Natural killer cell (primary cell): ENCODE results near the gene HBG2. TPM values are rescaled to one million over a fixed set of nuclear protein-coding genes. Genes with fewer than 3 reads are reported as not detected.

Experiments used
- ATAC-seq, 3 donors: fragments of 150-1000 bp in 2 of 3; fragments of 200-7000 bp in 1 of 3; cut with Tn5 transposase; 1 replicate in 1 of 3; 2 replicates in 2 of 3; pipeline ENCODE4 v1.10.0; 2021; ENCODE audit warnings: mild to moderate bottlenecking in 2 of 3, moderate library complexity in 2 of 3
- DNase-seq, 2 donors: peaks; one replicate each; pipeline versions ENCODE4 v3.0.0 to v3.0.0-alpha.2; 2013 to 2021; ENCODE audit warnings: mixed read lengths in 1 of 2
- H3K27ac ChIP-seq: one replicate; pipeline ENCODE4 v1.5.1; 2013; ENCODE audit warnings: mild to moderate bottlenecking, low read length
- H3K27me3 ChIP-seq: one replicate; pipeline ENCODE4 v1.6.1; 2013; ENCODE audit warnings: low read length; ENCODE audit not compliant: control insufficient read depth, insufficient read depth
- H3K36me3 ChIP-seq: one replicate; pipeline ENCODE4 v1.6.1; 2013; ENCODE audit warnings: low read length; ENCODE audit not compliant: control insufficient read depth, insufficient read depth
- H3K4me1 ChIP-seq: one replicate; pipeline ENCODE4 v1.6.1; 2013; ENCODE audit warnings: low read length; ENCODE audit not compliant: control insufficient read depth, insufficient read depth
- H3K4me3 ChIP-seq: one replicate; pipeline ENCODE4 v1.5.1; 2013; ENCODE audit warnings: low read length
- H3K9me3 ChIP-seq: one replicate; pipeline ENCODE4 v1.6.1; 2013; ENCODE audit warnings: low read length; ENCODE audit not compliant: control insufficient read depth, insufficient read depth
- H3K27ac Mint-ChIP-seq, 2 donors: one replicate each; pipeline ENCODE4 v1.8.0; 2022; ENCODE audit warnings: mild to moderate bottlenecking in 2 of 2, mixed read lengths in 2 of 2, moderate library complexity in 1 of 2
- H3K27me3 Mint-ChIP-seq, 2 donors: one replicate each; pipeline ENCODE4 v1.8.0; 2022; ENCODE audit warnings: low read depth in 2 of 2, mixed read lengths in 2 of 2
- H3K36me3 Mint-ChIP-seq: one replicate; pipeline ENCODE4 v1.8.0; 2022; ENCODE audit warnings: mixed read lengths
- H3K4me1 Mint-ChIP-seq, 2 donors: one replicate each; pipeline ENCODE4 v1.8.0; 2022; ENCODE audit warnings: mixed read lengths in 2 of 2
- H3K4me3 Mint-ChIP-seq: one replicate; pipeline ENCODE4 v1.8.0; 2022; ENCODE audit warnings: mild to moderate bottlenecking, moderate library complexity, mixed read lengths
- H3K9me3 Mint-ChIP-seq, 2 donors: one replicate each; pipeline ENCODE4 v1.8.0; 2022; ENCODE audit warnings: mixed read lengths in 2 of 2
- WGBS: methylation state at CpG from one replicate; pipeline ENCODE4 v1.1.7; 2013; ENCODE audit warnings: missing lambda C conversion rate; ENCODE audit not compliant: insufficient coverage; 5-methylcytosine and 5-hydroxymethylcytosine counted together
- intact Hi-C: fragments of 100-400 bp; cut with micrococcal nuclease; formaldehyde crosslinking; loops from one replicate; pipeline ENCODE4 v1.14.2; 2022
- total RNA-seq, 4 donors: library from RNA; stranded (reverse); fragments of 120-200 nt in 1 of 4; gene quantifications; one replicate each; pipeline versions ENCODE4 v1.2.3 to v1.2.4, GENCODE V29; 2013 to 2022
- TF ChIP-seq, protein P1 (sequence below): fragments of 200-600 bp; IDR thresholded peaks from one replicate; pipeline ENCODE4 v1.8.0; 2022; ENCODE audit warnings: antibody characterized with exemption

Gene HBG2
- total RNA-seq, 3 donors from 2014 or later (not counting 1 experiment from before 2014, with no cell fraction given), result not detected

DNA sequence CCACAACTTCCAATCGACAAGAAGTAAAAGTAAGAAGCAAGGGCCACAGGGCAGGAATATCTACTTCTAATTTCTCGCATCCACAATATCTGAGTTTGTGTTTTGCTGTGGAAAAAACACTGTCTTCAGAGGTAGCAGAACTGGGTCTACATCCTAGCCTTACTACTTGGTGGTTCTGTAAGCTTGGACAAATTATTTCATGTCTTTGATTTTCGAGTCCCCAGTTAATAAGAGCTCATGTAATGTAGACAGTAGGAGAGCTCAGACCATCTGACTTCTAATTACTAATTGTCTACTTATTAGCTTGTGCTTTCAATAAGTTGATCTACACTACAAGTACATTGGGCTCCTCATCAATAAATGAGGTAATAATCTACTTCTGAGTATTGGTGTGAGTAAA, 28.5 kb upstream of the HBG2 start:
- no peak for ATAC-seq
- 83% methylated on average over 1 of the region's 3 CpGs for WGBS
- H3K4me1 Mint-ChIP-seq, result no peaks in the 10 kb centered on the region

DNA sequence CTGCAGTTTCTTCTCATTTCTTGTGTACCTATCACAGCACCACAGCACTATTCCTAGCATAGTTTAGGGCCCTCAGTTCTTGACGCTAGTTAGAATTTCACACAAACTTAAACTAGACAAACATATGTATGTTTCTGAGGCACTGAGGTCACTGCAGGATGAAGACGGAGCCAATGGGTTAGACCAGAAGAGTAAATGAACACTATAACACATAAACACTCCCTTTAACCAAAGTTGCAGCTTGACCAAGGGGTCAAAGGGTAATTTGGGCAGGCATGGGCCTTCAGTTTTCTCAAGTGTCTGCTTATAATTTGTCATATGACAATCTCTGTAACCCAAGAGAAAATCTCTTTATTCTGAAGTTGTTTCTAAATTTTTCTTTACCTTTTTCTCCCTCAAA, 28.0 kb upstream of the HBG2 start:
- TF ChIP-seq, protein P1, sequence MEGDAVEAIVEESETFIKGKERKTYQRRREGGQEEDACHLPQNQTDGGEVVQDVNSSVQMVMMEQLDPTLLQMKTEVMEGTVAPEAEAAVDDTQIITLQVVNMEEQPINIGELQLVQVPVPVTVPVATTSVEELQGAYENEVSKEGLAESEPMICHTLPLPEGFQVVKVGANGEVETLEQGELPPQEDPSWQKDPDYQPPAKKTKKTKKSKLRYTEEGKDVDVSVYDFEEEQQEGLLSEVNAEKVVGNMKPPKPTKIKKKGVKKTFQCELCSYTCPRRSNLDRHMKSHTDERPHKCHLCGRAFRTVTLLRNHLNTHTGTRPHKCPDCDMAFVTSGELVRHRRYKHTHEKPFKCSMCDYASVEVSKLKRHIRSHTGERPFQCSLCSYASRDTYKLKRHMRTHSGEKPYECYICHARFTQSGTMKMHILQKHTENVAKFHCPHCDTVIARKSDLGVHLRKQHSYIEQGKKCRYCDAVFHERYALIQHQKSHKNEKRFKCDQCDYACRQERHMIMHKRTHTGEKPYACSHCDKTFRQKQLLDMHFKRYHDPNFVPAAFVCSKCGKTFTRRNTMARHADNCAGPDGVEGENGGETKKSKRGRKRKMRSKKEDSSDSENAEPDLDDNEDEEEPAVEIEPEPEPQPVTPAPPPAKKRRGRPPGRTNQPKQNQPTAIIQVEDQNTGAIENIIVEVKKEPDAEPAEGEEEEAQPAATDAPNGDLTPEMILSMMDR, result no peak
- no peaks in the 10 kb centered on the region for H3K36me3 Mint-ChIP-seq
- intact Hi-C loops, result no loop called here
- H3K36me3 ChIP-seq, result no peaks in the 10 kb centered on the region
- 83% methylated on average over 2 of the region's 2 CpGs for WGBS
- no peak overlapping the region for H3K4me3 Mint-ChIP-seq
- peaks cover 0 to 3% of the 10 kb centered on the region in 2 donors for H3K9me3 Mint-ChIP-seq
- no peaks in the 10 kb centered on the region for H3K4me1 ChIP-seq
- H3K4me3 ChIP-seq, result no peak overlapping the region
- H3K27me3 ChIP-seq, result no peaks in the 10 kb centered on the region
- DNase-seq, result no peak
- no peaks in the 10 kb centered on the region for H3K9me3 ChIP-seq
- no peak overlapping the region for H3K27ac ChIP-seq
- ATAC-seq, result no peak
- H3K27me3 Mint-ChIP-seq, result no peaks in the 10 kb centered on the region
- no peaks in the 10 kb centered on the region for H3K4me1 Mint-ChIP-seq
- H3K27ac Mint-ChIP-seq, result no peak overlapping the region

More for the DNA sequence above, 28.5 kb upstream of the HBG2 start:
- Histone ChIP-seq H3K4me1 (no peaks in the 10 kb centered on the region), H3K36me3 (no peaks in the 10 kb centered on the region), H3K4me3 (no peak overlapping the region), H3K9me3 (no peaks in the 10 kb centered on the region), H3K27me3 (no peaks in the 10 kb centered on the region), H3K27ac (no peak overlapping the region)
- Mint-ChIP-seq H3K27ac (no peak overlapping the region), H3K36me3 (no peaks in the 10 kb centered on the region), H3K9me3 (peaks cover 0 to 3% of the 10 kb centered on the region in 2 donors), H3K27me3 (no peaks in the 10 kb centered on the region), H3K4me3 (no peak overlapping the region)
- no peak for DNase-seq
- TF ChIP-seq, protein P1, result no peak
- intact Hi-C loops, result no loop called here

DNA sequence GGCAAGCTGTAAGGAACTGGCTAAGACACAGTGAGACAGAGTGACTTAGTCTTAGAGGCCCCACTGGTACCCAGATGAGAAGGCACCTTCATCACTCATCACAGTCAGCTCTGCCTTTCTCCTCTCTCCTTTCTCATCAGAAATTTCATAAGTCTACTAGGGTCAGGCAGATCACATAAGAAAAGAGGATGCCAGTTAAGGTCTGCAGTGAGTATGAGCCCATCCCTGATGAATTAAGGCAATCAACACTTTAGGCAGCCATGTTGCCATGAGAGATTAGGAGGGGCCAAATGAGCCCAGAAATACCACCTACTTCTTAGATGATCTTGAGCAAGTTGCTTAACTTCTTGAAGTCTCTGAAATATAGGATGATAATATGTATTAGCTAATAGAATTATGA, 27.0 kb upstream of the HBG2 start:
- DNase-seq (no peak), ATAC-seq (no peak)
- Histone ChIP-seq H3K27me3 (no peaks in the 10 kb centered on the region), H3K36me3 (no peaks in the 10 kb centered on the region), H3K4me1 (no peaks in the 10 kb centered on the region), H3K9me3 (no peaks in the 10 kb centered on the region), H3K4me3 (no peak overlapping the region), H3K27ac (no peak overlapping the region)
- Mint-ChIP-seq H3K27me3 (no peaks in the 10 kb centered on the region), H3K27ac (no peak overlapping the region), H3K4me3 (no peak overlapping the region), H3K9me3 (peaks cover 0 to 3% of the 10 kb centered on the region in 2 donors), H3K36me3 (no peaks in the 10 kb centered on the region), H3K4me1 (no peaks in the 10 kb centered on the region)
- TF ChIP-seq, protein P1, result no peak
- intact Hi-C loops, result no loop called here

DNA sequence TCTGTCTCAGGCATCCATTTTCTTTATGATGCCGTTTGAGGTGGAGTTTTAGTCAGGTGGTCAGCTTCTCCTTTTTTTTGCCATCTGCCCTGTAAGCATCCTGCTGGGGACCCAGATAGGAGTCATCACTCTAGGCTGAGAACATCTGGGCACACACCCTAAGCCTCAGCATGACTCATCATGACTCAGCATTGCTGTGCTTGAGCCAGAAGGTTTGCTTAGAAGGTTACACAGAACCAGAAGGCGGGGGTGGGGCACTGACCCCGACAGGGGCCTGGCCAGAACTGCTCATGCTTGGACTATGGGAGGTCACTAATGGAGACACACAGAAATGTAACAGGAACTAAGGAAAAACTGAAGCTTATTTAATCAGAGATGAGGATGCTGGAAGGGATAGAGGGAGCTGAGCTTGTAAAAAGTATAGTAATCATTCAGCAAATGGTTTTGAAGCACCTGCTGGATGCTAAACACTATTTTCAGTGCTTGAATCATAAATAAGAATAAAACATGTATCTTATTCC, 26.1 kb upstream of the HBG2 start:
- no peak for DNase-seq
- H3K27ac Mint-ChIP-seq, result no peak overlapping the region
- H3K36me3 ChIP-seq, result no peaks in the 10 kb centered on the region
- H3K4me3 ChIP-seq, result no peak overlapping the region
- no peak overlapping the region for H3K4me3 Mint-ChIP-seq
- no peaks in the 10 kb centered on the region for H3K9me3 ChIP-seq
- no peaks in the 10 kb centered on the region for H3K36me3 Mint-ChIP-seq
- no peaks in the 10 kb centered on the region for H3K4me1 ChIP-seq
- TF ChIP-seq, protein P1, result no peak
- ATAC-seq, result no peak
- H3K9me3 Mint-ChIP-seq, result peaks cover 0 to 3% of the 10 kb centered on the region in 2 donors
- H3K4me1 Mint-ChIP-seq, result no peaks in the 10 kb centered on the region
- no peaks in the 10 kb centered on the region for H3K27me3 Mint-ChIP-seq
- no peaks in the 10 kb centered on the region for H3K27me3 ChIP-seq
- WGBS, result 35% methylated on average over 2 of the region's 3 CpGs
- H3K27ac ChIP-seq, result no peak overlapping the region
- intact Hi-C loops, result no loop called here
